Left lung (tissue), 10 donors: ENCODE measurements around the gene TLCD2. TPM values are rescaled to one million over a fixed set of nuclear protein-coding genes. Genes with fewer than 3 reads are reported as not detected.

Experiments used
- ATAC-seq: fragments of 200-7000 bp; cut with Tn5 transposase; one replicate; pipeline ENCODE4 v1.9.1; 2020; ENCODE audit warnings: moderate library complexity
- DNase-seq, 4 donors: peaks; one replicate each; pipeline ENCODE4 v3.0.0-alpha.2; 2013 to 2020
- H3K27ac ChIP-seq, 2 donors: fragments of 200-600 bp; sonication (generic) in 1 of 2; one replicate each; pipeline versions ENCODE4 v1.5.0 to v1.8.0; 2020 to 2021
- H3K27me3 ChIP-seq, 2 donors: fragments of 200-600 bp; sonication (generic) in 1 of 2; one replicate each; pipeline versions ENCODE4 v1.5.0 to v1.8.0; 2020 to 2021
- H3K36me3 ChIP-seq, 2 donors: fragments of 200-600 bp; sonication (generic) in 1 of 2; one replicate each; pipeline versions ENCODE4 v1.5.0 to v1.8.0; 2020 to 2021
- H3K4me1 ChIP-seq, 2 donors: fragments of 200-600 bp; one replicate each; pipeline ENCODE4 v1.8.0; 2021
- H3K4me3 ChIP-seq, 2 donors: fragments of 200-600 bp; sonication (generic) in 1 of 2; one replicate each; pipeline versions ENCODE4 v1.5.0 to v1.8.0; 2020 to 2021; ENCODE audit warnings: mild to moderate bottlenecking in 1 of 2
- H3K9me3 ChIP-seq, 2 donors: fragments of 200-600 bp; sonication (generic) in 1 of 2; one replicate each; pipeline versions ENCODE4 v1.5.0 to v1.8.0; 2020 to 2021
- intact Hi-C, 2 donors: fragments of 100-400 bp; cut with DNase I; formaldehyde crosslinking; loops; one replicate each; pipeline versions ENCODE4 v1.11.2 to v1.14.2; 2022
- polyA plus RNA-seq, 6 donors: library from polyadenylated mRNA; unstranded; fragments of 120-200 nt; gene quantifications; one replicate each; pipeline ENCODE4 v1.2.1, GENCODE V29; 2013; ENCODE audit not compliant: insufficient read length in 6 of 6
- total RNA-seq, 2 donors: library from RNA; stranded (reverse); fragmentation: NEBNext Ultra II Directional; extraction: Animal tissue kit (Norgen Biotek cat#: 25700); gene quantifications; one replicate each; pipeline ENCODE4 v1.2.1, GENCODE V29; 2021
- TF ChIP-seq, protein P1 (sequence below), 2 donors: fragments of 200-600 bp; sonication (generic) in 1 of 2; IDR thresholded peaks; one replicate each; pipeline versions ENCODE4 v1.5.0 to v1.8.0; 2021; ENCODE audit warnings: antibody characterized with exemption in 2 of 2
- donor health status: DM: no; HTN: yes; CAD: no.
- donor health status: DM: no; HTN: no; CAD: no.

Gene TLCD2
- total and polyA plus RNA-seq, 8 donors: 7.3 to 14.4 (median 10.4) TPM

DNA sequence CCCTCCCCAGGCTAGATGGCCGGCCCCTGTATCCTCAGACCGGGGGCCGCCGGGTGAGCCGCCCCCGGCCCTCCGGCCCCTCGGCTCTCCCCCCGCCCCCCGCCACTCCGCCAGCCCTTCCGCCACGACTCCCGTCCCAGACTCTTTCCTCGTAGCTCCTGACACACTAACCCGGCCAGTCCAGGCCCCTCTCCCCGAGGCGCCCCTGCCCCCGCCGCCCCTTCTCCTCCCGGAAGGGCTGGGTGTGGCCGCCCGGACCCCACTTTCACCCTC, 5.6 kb upstream of the TLCD2 start:
- Histone ChIP-seq H3K27ac (peak overlapping the region; percentile 96), H3K9me3 (no peaks in the 10 kb centered on the region), H3K4me3 (peak overlapping the region; percentile 95 to 97), H3K4me1 (peaks cover 41 to 69% of the 10 kb centered on the region in 2 donors), H3K36me3 (peaks cover 0 to 36% of the 10 kb centered on the region in 2 donors), H3K27me3 (peaks cover 0 to under 1% of the 10 kb centered on the region in 2 donors)
- intact Hi-C loops: no loop called here
- DNase-seq (no peak), ATAC-seq (no peak)
- TF ChIP-seq, protein P1, sequence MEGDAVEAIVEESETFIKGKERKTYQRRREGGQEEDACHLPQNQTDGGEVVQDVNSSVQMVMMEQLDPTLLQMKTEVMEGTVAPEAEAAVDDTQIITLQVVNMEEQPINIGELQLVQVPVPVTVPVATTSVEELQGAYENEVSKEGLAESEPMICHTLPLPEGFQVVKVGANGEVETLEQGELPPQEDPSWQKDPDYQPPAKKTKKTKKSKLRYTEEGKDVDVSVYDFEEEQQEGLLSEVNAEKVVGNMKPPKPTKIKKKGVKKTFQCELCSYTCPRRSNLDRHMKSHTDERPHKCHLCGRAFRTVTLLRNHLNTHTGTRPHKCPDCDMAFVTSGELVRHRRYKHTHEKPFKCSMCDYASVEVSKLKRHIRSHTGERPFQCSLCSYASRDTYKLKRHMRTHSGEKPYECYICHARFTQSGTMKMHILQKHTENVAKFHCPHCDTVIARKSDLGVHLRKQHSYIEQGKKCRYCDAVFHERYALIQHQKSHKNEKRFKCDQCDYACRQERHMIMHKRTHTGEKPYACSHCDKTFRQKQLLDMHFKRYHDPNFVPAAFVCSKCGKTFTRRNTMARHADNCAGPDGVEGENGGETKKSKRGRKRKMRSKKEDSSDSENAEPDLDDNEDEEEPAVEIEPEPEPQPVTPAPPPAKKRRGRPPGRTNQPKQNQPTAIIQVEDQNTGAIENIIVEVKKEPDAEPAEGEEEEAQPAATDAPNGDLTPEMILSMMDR (IDR thresholded peaks at IDR 0.05): no peak

GRCh38 chr17:1714980-1715802, 5.0 kb upstream of the TLCD2 start:
- H3K4me1 ChIP-seq: peaks cover 43 to 69% of the 10 kb centered on the region in 2 donors

DNA sequence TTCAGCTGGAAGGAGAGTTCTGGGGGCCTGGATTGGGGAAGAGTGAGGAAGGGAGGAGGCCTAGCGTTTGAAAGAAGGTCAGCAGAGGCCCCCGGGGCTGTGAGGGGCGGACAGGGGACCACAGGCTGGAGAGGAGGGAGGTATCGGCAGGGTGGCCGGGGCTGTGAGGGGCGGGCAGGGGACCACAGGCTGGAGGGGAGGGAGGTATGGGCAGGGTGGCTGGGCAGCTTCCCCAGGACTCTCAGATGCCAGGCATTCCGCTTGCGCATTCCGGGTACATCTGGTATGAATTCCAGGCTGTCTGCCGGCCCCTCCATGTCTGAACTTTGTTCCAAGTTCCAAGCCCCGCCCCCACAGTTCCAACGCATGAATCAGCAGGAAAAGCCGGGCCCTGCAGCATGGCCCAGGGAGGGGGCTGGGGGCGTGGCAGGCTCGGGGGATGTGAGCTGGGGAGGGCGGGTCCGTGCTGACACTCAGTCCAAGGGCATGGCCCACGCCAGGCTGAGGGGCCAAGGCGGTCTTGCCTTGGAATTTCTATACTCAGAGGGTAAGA, 4.3 kb upstream of the TLCD2 start:
- H3K36me3 ChIP-seq: peaks cover 0 to 36% of the 10 kb centered on the region in 2 donors
- intact Hi-C loops: no loop called here
- H3K27ac ChIP-seq: peak overlapping the region; percentile 96
- peak overlapping the region; percentile 95 to 97 for H3K4me3 ChIP-seq
- no peaks in the 10 kb centered on the region for H3K9me3 ChIP-seq
- DNase-seq (peak; percentile 77 to 96 (median 94)), ATAC-seq (peak; percentile 45)
- H3K4me1 ChIP-seq: peaks cover 45 to 74% of the 10 kb centered on the region in 2 donors
- TF ChIP-seq, protein P1 (IDR thresholded peaks at IDR 0.05): no peak
- peaks cover 0 to 13% of the 10 kb centered on the region in 2 donors for H3K27me3 ChIP-seq

More at GRCh38 chr17:1714980-1715802, 5.0 kb upstream of the TLCD2 start:
- DNase-seq (peak in 3 of 4 donors; percentile 55 to 95 (median 91)), ATAC-seq (peak; percentile 49)
- peaks cover 0 to 6% of the 10 kb centered on the region in 2 donors for H3K27me3 ChIP-seq
- H3K27ac ChIP-seq: peak overlapping the region; percentile 96
- peaks cover 0 to 36% of the 10 kb centered on the region in 2 donors for H3K36me3 ChIP-seq
- H3K9me3 ChIP-seq: no peaks in the 10 kb centered on the region
- TF ChIP-seq, protein P1 (IDR thresholded peaks at IDR 0.05): no peak
- H3K4me3 ChIP-seq: peak overlapping the region; percentile 95 to 97
- intact Hi-C loops: no loop called here

DNA sequence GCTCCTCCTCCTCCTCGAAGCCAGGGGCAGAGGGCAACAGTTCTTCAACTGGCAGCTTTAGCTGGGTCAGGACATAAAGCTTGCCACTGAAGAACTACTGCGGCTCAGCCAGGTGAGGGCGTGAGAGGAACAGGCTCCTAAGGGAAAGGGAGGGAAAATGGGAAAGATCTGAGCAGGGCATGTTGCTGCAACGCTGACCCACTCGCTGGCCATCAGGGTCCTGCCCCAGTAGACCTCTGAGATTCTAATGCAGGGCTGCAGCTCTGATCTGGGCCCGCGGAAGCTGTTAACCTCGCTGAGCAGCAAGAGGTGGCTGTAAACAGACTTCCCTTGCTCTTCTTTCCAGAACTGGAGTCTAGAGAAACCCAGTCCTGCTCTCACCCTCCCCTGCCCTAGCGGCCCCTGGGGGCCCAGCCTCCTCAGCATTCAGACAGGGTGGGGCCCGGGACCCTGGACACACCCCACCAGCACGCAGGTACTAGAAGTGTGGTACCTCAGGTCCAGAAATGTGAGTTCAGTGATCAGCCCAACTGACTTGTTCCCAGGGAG, 3.8 kb upstream of the TLCD2 start:
- TF ChIP-seq, protein P1 (IDR thresholded peaks at IDR 0.05): peak in 1 of 2 donors; percentile 22
- peaks cover 50 to 78% of the 10 kb centered on the region in 2 donors for H3K4me1 ChIP-seq
- peak overlapping the region; percentile 96 for H3K27ac ChIP-seq
- H3K4me3 ChIP-seq: peak overlapping the region; percentile 95 to 97
- peaks cover 0 to 16% of the 10 kb centered on the region in 2 donors for H3K27me3 ChIP-seq
- H3K9me3 ChIP-seq: no peaks in the 10 kb centered on the region
- ATAC-seq (no peak), DNase-seq (peak in 2 of 4 donors; percentile 64 to 66)
- intact Hi-C loops: no loop called here
- peaks cover 0 to 36% of the 10 kb centered on the region in 2 donors for H3K36me3 ChIP-seq
